Loucy (cell line): ENCODE measurements around the gene ABL2.

Experiments
- EZH2phosphoT487 ChIP-seq: fragments of 200-600 bp; IDR thresholded peaks from 2 replicates; pipeline ENCODE4 v1.6.1; 2018; ENCODE audit warnings: antibody characterized with exemption, mild to moderate bottlenecking, moderate library complexity, borderline replicate concordance
- TF ChIP-seq, protein P1 (sequence below): fragments of 200-600 bp; sonication (generic); conservative IDR thresholded peaks from 2 replicates; pipeline ENCODE4 v1.5.1; 2014; ENCODE audit warnings: mild to moderate bottlenecking, antibody characterized with exemption, low read length

DNA sequence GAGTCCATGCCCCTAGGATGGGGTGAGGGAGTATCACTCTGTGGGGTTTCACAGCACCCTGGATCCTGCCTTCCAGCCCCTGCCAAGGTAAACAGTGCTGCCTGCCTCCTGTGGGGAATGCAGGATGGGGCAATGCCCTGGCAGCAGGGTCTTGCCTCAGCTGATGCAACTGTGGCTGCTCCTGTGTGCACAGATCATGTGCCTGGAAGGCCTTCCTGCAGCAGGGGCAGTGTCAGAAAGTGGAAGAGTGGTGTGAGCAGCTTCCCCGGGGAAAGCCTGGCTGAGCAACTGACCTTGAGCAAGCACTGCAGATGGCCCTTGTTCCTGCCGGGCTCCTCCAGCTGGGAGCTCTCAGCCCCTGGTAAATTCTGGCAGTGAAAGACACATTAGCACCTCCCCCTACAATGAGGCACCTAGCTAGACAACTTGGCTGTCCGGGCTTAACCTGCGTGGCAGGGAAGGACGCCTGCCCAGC lies 137.7 kb downstream of the ABL2 start:
- TF ChIP-seq, protein P1, sequence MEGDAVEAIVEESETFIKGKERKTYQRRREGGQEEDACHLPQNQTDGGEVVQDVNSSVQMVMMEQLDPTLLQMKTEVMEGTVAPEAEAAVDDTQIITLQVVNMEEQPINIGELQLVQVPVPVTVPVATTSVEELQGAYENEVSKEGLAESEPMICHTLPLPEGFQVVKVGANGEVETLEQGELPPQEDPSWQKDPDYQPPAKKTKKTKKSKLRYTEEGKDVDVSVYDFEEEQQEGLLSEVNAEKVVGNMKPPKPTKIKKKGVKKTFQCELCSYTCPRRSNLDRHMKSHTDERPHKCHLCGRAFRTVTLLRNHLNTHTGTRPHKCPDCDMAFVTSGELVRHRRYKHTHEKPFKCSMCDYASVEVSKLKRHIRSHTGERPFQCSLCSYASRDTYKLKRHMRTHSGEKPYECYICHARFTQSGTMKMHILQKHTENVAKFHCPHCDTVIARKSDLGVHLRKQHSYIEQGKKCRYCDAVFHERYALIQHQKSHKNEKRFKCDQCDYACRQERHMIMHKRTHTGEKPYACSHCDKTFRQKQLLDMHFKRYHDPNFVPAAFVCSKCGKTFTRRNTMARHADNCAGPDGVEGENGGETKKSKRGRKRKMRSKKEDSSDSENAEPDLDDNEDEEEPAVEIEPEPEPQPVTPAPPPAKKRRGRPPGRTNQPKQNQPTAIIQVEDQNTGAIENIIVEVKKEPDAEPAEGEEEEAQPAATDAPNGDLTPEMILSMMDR, result no peak
- TF ChIP-seq EZH2phosphoT487, result no peak
